GM23338 (cell line): Measurements from ENCODE around the gene LCE1E. TPM values are rescaled to one million over a fixed set of nuclear protein-coding genes. Genes with fewer than 3 reads are reported as not detected.

ENCODE experiments used
- ATAC-seq: fragments of 200-7000 bp; cut with Tn5 transposase; 3 replicates; pipeline ENCODE4 v1.9.1; 2020
- DNase-seq: peaks from one replicate; pipeline ENCODE4 v3.0.0-alpha.2; 2015; ENCODE audit warnings: low spot score
- H2AFZ ChIP-seq: fragments of 200-600 bp; sonication (generic); 2 replicates; pipeline ENCODE4 v1.8.0; 2016; ENCODE audit warnings: antibody characterized with exemption, mild to moderate bottlenecking, moderate library complexity
- H3F3A ChIP-seq: fragments of 200-600 bp; sonication (generic); replicated peaks from 2 replicates; pipeline ENCODE4 v1.8.0; 2017; ENCODE audit warnings: antibody characterized with exemption, mixed run types, low read depth
- H3K27ac ChIP-seq: fragments of 200-600 bp; sonication (generic); 2 replicates; pipeline ENCODE4 v1.6.1; 2016; ENCODE audit warnings: low read depth
- H3K27me3 ChIP-seq: fragments of 200-600 bp; sonication (generic); 2 replicates; pipeline ENCODE4 v1.8.0; 2016; ENCODE audit warnings: mild to moderate bottlenecking, mixed run types, moderate library complexity; ENCODE audit not compliant: insufficient read depth
- H3K36me3 ChIP-seq: fragments of 200-600 bp; sonication (generic); 2 replicates; pipeline ENCODE4 v1.8.0; 2016; ENCODE audit warnings: mild to moderate bottlenecking; ENCODE audit not compliant: insufficient read depth
- H3K4me1 ChIP-seq: fragments of 200-600 bp; sonication (generic); 2 replicates; pipeline ENCODE4 v1.8.0; 2016; ENCODE audit warnings: mild to moderate bottlenecking, moderate library complexity; ENCODE audit not compliant: insufficient read depth
- H3K4me2 ChIP-seq: fragments of 200-600 bp; sonication (generic); 2 replicates; pipeline ENCODE4 v1.7.1; 2017; ENCODE audit warnings: mixed run types
- H3K4me3 ChIP-seq: fragments of 200-600 bp; sonication (generic); 2 replicates; pipeline ENCODE4 v1.6.1; 2016; ENCODE audit warnings: mixed run types
- H3K79me2 ChIP-seq: fragments of 200-600 bp; sonication (generic); replicated peaks from 2 replicates; pipeline ENCODE4 v1.8.0; 2017; ENCODE audit warnings: mild to moderate bottlenecking; ENCODE audit not compliant: insufficient read depth
- H3K9me2 ChIP-seq: fragments of 200-600 bp; sonication (generic); 2 replicates; pipeline ENCODE4 v1.8.0; 2017; ENCODE audit not compliant: insufficient read depth
- H4K20me1 ChIP-seq: fragments of 200-600 bp; sonication (generic); replicated peaks from 2 replicates; pipeline ENCODE4 v1.8.0; 2017; ENCODE audit warnings: mild to moderate bottlenecking; ENCODE audit not compliant: insufficient read depth
- H3K27ac Mint-ChIP-seq: 2 replicates; pipeline ENCODE4 v1.8.0; 2020; ENCODE audit warnings: inconsistent platforms, mild to moderate bottlenecking, moderate library complexity, mixed read lengths
- H3K27me3 Mint-ChIP-seq: 3 replicates; pipeline ENCODE4 v1.8.0; 2022; ENCODE audit warnings: low read depth, mild to moderate bottlenecking, moderate library complexity, mixed read lengths, inconsistent platforms; ENCODE audit not compliant: insufficient read depth, poor library complexity
- H3K36me3 Mint-ChIP-seq: 3 replicates; pipeline ENCODE4 v1.8.0; 2021; ENCODE audit warnings: low read depth, mild to moderate bottlenecking, inconsistent platforms, moderate library complexity, mixed read lengths
- H3K4me1 Mint-ChIP-seq: 3 replicates; pipeline ENCODE4 v1.8.0; 2020; ENCODE audit warnings: mild to moderate bottlenecking, inconsistent platforms, mixed read lengths
- H3K4me3 Mint-ChIP-seq: 3 replicates; pipeline ENCODE4 v1.8.0; 2021; ENCODE audit warnings: moderate library complexity, mild to moderate bottlenecking, inconsistent platforms, mixed read lengths
- H3K9me3 Mint-ChIP-seq: 3 replicates; pipeline ENCODE4 v1.8.0; 2020; ENCODE audit warnings: moderate library complexity, mild to moderate bottlenecking, inconsistent platforms, mixed read lengths
- CTCF ChIP-seq, 2 experiments: fragments of 200-600 bp in 1 of 2; sonication (generic) in 1 of 2; conservative IDR thresholded peaks; 2 replicates each; pipeline versions ENCODE4 v1.5.1 to v1.6.1; 2016 to 2017; ENCODE audit warnings: antibody characterized with exemption in 2 of 2, low read depth in 2 of 2, mild to moderate bottlenecking in 2 of 2, moderate library complexity in 1 of 2
- ETS1 ChIP-seq: IDR thresholded peaks from 2 replicates; pipeline ENCODE4 v1.6.1; 2016; ENCODE audit warnings: antibody characterized with exemption
- EZH2 ChIP-seq: fragments of 200-600 bp; sonication (generic); IDR thresholded peaks from one replicate; pipeline ENCODE4 v1.8.0; 2017; ENCODE audit warnings: antibody characterized with exemption, mild to moderate bottlenecking, low read depth; ENCODE audit not compliant: unreplicated experiment
- NANOG ChIP-seq: IDR thresholded peaks from 2 replicates; pipeline ENCODE4 v1.6.1; 2016; ENCODE audit warnings: antibody characterized with exemption, borderline replicate concordance
- POLR2AphosphoS5 ChIP-seq: IDR thresholded peaks from 2 replicates; pipeline ENCODE4 v1.6.1; 2016; ENCODE audit warnings: antibody characterized with exemption, low read depth
- STAT1 ChIP-seq: IDR thresholded peaks from one replicate; pipeline ENCODE4 v1.6.1; 2016; ENCODE audit warnings: antibody characterized with exemption; ENCODE audit not compliant: unreplicated experiment
- ZNF114 ChIP-seq: fragments of 250-450 bp; sonication (Bioruptor Pico); IDR thresholded peaks from 2 replicates; pipeline ENCODE4 v1.5.0; 2020; ENCODE audit warnings: mild to moderate bottlenecking, moderate library complexity
- ZNF331 ChIP-seq: fragments of 250-450 bp; sonication (Bioruptor Pico); IDR thresholded peaks from 2 replicates; pipeline ENCODE4 v1.5.0; 2020; ENCODE audit warnings: low read depth, mild to moderate bottlenecking, moderate library complexity
- polyA plus RNA-seq: library from polyadenylated mRNA; unstranded; fragments of >200 nt; fragmentation: Nextera tagmentation; extraction: Ambion mirVana; gene quantifications from 2 replicates; pipeline ENCODE4 v1.2.1, GENCODE V29; 2016
- total RNA-seq: library from RNA; depleted of rRNA; stranded (reverse); fragments of >200 nt; shearing (Covaris generic); gene quantifications from 2 replicates; pipeline ENCODE4 v1.2.3, GENCODE V29; 2014

Gene LCE1E
- total and polyA plus RNA-seq, 2 experiments from 2014 or later, result not detected

- Histone ChIP-seq H3K9me2 (peaks cover 9% of the 10 kb centered on the region; the same call in 1 of the 2 replicates), H3F3A (no peaks in the 10 kb centered on the region), H4K20me1 (no peaks in the 10 kb centered on the region), H3K4me3 (no peak overlapping the region), H3K27me3 (no peaks in the 10 kb centered on the region), H3K4me2 (no peak overlapping the region), H3K4me1 (peaks cover 4% of the 10 kb centered on the region), H3K79me2 (no peaks in the 10 kb centered on the region), H2AFZ (peak overlapping the region; percentile 76; the same call in 1 of the 2 replicates), H3K36me3 (no peaks in the 10 kb centered on the region), H3K27ac (no peak overlapping the region)
- Mint-ChIP-seq H3K36me3 (no peaks in the 10 kb centered on the region), H3K27ac (no peak overlapping the region), H3K9me3 (no peaks in the 10 kb centered on the region; the same call in 2 of the 3 replicates), H3K4me1 (peaks cover 3% of the 10 kb centered on the region; the same call in 2 of the 3 replicates), H3K27me3 (no peaks in the 10 kb centered on the region), H3K4me3 (no peak overlapping the region)
- ATAC-seq (no peak), DNase-seq (no peak)
- no peak for TF ChIP-seq EZH2
- TF ChIP-seq CTCF (conservative IDR thresholded peaks at IDR 0.05; ENCODE audit: low read depth in 2 of 2), result peak in 1 of 2 experiments; percentile 29; a peak in 2 of 4 replicates
These were observed 40.8 kb upstream of the LCE1E start for GRCh38 chr1:152745289-152745704.

GRCh38 chr1:152745765-152746444, 40.2 kb upstream of the LCE1E start:
- no peak overlapping the region for H3K4me2 ChIP-seq
- ATAC-seq, result no peak
- H3K27me3 ChIP-seq, result no peaks in the 10 kb centered on the region
- TF ChIP-seq ZNF331 (CRISPR knock-in tag), result no peak
- no peak for TF ChIP-seq ZNF114
- TF ChIP-seq EZH2, result no peak
- TF ChIP-seq ETS1, result no peak
- TF ChIP-seq STAT1, result no peak
- TF ChIP-seq NANOG, result no peak
- TF ChIP-seq POLR2AphosphoS5, result no peak
- H3F3A ChIP-seq, result no peaks in the 10 kb centered on the region
- H3K36me3 ChIP-seq, result no peaks in the 10 kb centered on the region
- DNase-seq, result no peak
- Mint-ChIP-seq H3K27ac (no peak overlapping the region), H3K27me3 (no peaks in the 10 kb centered on the region), H3K9me3 (no peaks in the 10 kb centered on the region; the same call in 2 of the 3 replicates), H3K4me1 (peaks cover 3% of the 10 kb centered on the region; the same call in 2 of the 3 replicates), H3K36me3 (no peaks in the 10 kb centered on the region), H3K4me3 (no peak overlapping the region)
- peaks cover 4% of the 10 kb centered on the region for H3K4me1 ChIP-seq
- no peak overlapping the region for H3K4me3 ChIP-seq
- H3K9me2 ChIP-seq, result peaks cover 6% of the 10 kb centered on the region; the same call in 1 of the 2 replicates
- H3K27ac ChIP-seq, result no peak overlapping the region
- H2AFZ ChIP-seq, result peak overlapping the region; percentile 76
- no peaks in the 10 kb centered on the region for H4K20me1 ChIP-seq
- no peaks in the 10 kb centered on the region for H3K79me2 ChIP-seq
